Naive thymus-derived CD8-positive, alpha-beta T cell (primary cell): ENCODE measurements around the gene SPATA6. TPM values are rescaled to one million over a fixed set of nuclear protein-coding genes. Genes with fewer than 3 reads are reported as not detected.
A peak's percentile ranks its signal among the peaks of the same experiment; 100 is the strongest.
"Not testable (repeated sequence)": the region's sequence is repeated elsewhere in the genome, so short reads cannot be mapped to it uniquely, and the experiment has no call there.

Source experiments
- ATAC-seq, 2 donors: fragments of 150-1000 bp; cut with Tn5 transposase in 1 of 2; sonication (Bioruptor Pico), chemical (Tn5 transposase) in 1 of 2; 1 replicate in 1 of 2; 2 replicates in 1 of 2; pipeline ENCODE4 v1.10.0; 2021; ENCODE audit warnings: mild to moderate bottlenecking in 2 of 2, moderate library complexity in 2 of 2
- POLR2A ChIA-PET: fragments of 350-600 bp; sonication (Branson Sonifier 250); formaldehyde crosslinking; loops from one replicate; lab custom pipeline; 2021; ENCODE audit warnings: antibody characterized with exemption; lab: Charles Lee
- DNase-seq, 10 donors: peaks; one replicate each; pipeline versions ENCODE4 v3.0.0 to v3.0.0-alpha.2; 2020 to 2022
- H3K27ac Mint-ChIP-seq, 10 donors: one replicate each; pipeline ENCODE4 v1.8.0; 2020 to 2022; ENCODE audit warnings: mild to moderate bottlenecking in 10 of 10, mixed read lengths in 10 of 10, moderate library complexity in 4 of 10, inconsistent platforms in 1 of 10
- H3K27me3 Mint-ChIP-seq, 5 donors: one replicate each; pipeline ENCODE4 v1.8.0; 2021 to 2022; ENCODE audit warnings: mixed read lengths in 5 of 5
- H3K36me3 Mint-ChIP-seq, 3 donors: one replicate each; pipeline ENCODE4 v1.8.0; 2020 to 2022; ENCODE audit warnings: mixed read lengths in 3 of 3, mild to moderate bottlenecking in 2 of 3, inconsistent platforms in 1 of 3
- H3K4me1 Mint-ChIP-seq, 4 donors: one replicate each; pipeline ENCODE4 v1.8.0; 2021 to 2022; ENCODE audit warnings: mixed read lengths in 4 of 4
- H3K4me3 Mint-ChIP-seq, 10 donors: one replicate each; pipeline ENCODE4 v1.8.0; 2020 to 2022; ENCODE audit warnings: mild to moderate bottlenecking in 10 of 10, mixed read lengths in 10 of 10, moderate library complexity in 6 of 10, inconsistent platforms in 1 of 10
- H3K9me3 Mint-ChIP-seq, 9 donors: one replicate each; pipeline ENCODE4 v1.8.0; 2020 to 2022; ENCODE audit warnings: mixed read lengths in 9 of 9, mild to moderate bottlenecking in 3 of 9, inconsistent platforms in 1 of 9, moderate library complexity in 1 of 9
- polyA plus RNA-seq, 3 donors: library from polyadenylated mRNA; unstranded; fragments of 300-500 nt; fragmentation: Illumina TruSeq; gene quantifications; one replicate each; pipeline ENCODE4 v1.2.3, GENCODE V29; 2021
- total RNA-seq, 8 experiments: library from RNA in 2 of 8; stranded (reverse) in 2 of 8; gene quantifications; one replicate each; pipeline ENCODE4 v1.2.3 and lab custom pipeline; 2021 to 2026

SPATA6 gene
- total and polyA plus RNA-seq, 5 experiments from 2014 or later: 0.95 to 8.3 (median 3.0) TPM

GRCh38 chr1:48311829-48312228 is 160.2 kb downstream of the SPATA6 start:
- DNase-seq, H3K4me3 Mint-ChIP-seq, ATAC-seq, POLR2A ChIA-PET, H3K4me1 Mint-ChIP-seq, H3K27me3 Mint-ChIP-seq, H3K27ac Mint-ChIP-seq: not testable (repeated sequence)
- Mint-ChIP-seq H3K9me3 (peaks cover 3 to 53% (median 24%) of the 10 kb centered on the region in 9 donors), H3K36me3 (peaks cover 18 to 35% (median 23%) of the 10 kb centered on the region in 3 donors)

DNA sequence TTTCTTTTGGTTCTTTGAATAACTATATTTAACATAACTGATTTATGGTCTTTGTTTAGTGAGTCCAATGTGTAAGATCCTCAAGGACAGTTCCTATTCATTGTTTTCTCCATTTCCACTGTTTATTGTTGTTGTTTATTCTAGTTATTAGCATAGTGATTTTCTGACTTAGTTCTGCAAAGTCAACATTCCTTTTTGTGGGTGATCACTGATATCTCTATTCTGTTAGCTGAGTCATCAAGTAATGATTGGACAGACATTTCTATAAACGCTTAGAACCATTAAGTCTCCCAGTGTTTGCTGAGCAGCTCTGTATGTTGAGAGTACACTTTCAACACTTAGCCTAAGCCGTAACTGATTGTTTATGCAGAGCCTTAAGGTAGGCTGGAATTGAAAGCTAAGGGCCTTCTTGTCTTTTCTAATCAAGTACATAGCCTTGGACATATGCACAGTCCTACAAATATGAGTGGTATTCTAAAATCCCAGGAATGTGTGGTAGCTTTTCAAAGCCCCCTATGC is 162.4 kb downstream of the SPATA6 start:
- ATAC-seq (no peak), DNase-seq (no peak)
- Mint-ChIP-seq H3K27me3 (peaks cover 0 to 4% (median 0%) of the 10 kb centered on the region in 5 donors), H3K36me3 (peaks cover 13 to 28% (median 20%) of the 10 kb centered on the region in 3 donors), H3K27ac (no peak overlapping the region), H3K4me3 (no peak overlapping the region), H3K9me3 (peaks cover 3 to 41% (median 19%) of the 10 kb centered on the region in 9 donors), H3K4me1 (no peaks in the 10 kb centered on the region)
- POLR2A ChIA-PET: no interaction called here

- DNase-seq: no peak
- H3K4me3 Mint-ChIP-seq: no peak overlapping the region
- peaks cover 0 to 12% (median 3%) of the 10 kb centered on the region in 9 donors for H3K9me3 Mint-ChIP-seq
- no peaks in the 10 kb centered on the region for H3K4me1 Mint-ChIP-seq
- ATAC-seq: no peak
- peaks cover 4 to 24% (median 8%) of the 10 kb centered on the region in 3 donors for H3K36me3 Mint-ChIP-seq
- H3K27ac Mint-ChIP-seq: no peak overlapping the region
- POLR2A ChIA-PET: no interaction called here
- no peaks in the 10 kb centered on the region for H3K27me3 Mint-ChIP-seq
These were observed 169.4 kb downstream of the SPATA6 start for GRCh38 chr1:48302652-48303051.

DNA sequence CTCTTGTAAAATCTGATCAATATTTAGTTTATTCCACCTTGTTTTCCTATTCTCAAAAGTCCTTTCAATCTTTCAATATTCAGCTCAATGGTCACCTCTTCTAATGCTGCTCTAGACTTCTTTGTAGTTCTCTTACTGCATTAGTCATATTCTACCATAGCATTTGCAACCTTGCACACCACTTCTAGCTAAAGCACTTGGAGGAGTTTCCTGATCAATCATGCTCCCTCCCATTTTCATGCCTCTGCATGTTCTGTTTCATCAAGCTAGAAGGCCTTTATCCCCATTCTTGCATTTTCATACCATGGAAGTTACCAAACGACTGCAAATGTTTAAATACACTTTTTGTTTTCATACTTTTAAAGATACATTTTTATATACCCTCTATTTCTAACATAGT is 177.3 kb downstream of the SPATA6 start:
- Mint-ChIP-seq H3K9me3 (peaks cover 0 to 2% (median 0%) of the 10 kb centered on the region in 9 donors), H3K27ac (no peak overlapping the region), H3K4me3 (no peak overlapping the region), H3K36me3 (peaks cover 0 to 5% (median 0%) of the 10 kb centered on the region in 3 donors), H3K4me1 (no peaks in the 10 kb centered on the region), H3K27me3 (peaks cover 0 to 2% (median 0%) of the 10 kb centered on the region in 5 donors)
- DNase-seq (no peak), ATAC-seq (no peak)
- POLR2A ChIA-PET: no interaction called here

GRCh38 chr1:48294094-48294493 is 177.9 kb downstream of the SPATA6 start:
- H3K27ac Mint-ChIP-seq, H3K9me3 Mint-ChIP-seq, ATAC-seq, DNase-seq, H3K4me3 Mint-ChIP-seq, H3K27me3 Mint-ChIP-seq, POLR2A ChIA-PET, H3K36me3 Mint-ChIP-seq, H3K4me1 Mint-ChIP-seq: not testable (repeated sequence)

DNA sequence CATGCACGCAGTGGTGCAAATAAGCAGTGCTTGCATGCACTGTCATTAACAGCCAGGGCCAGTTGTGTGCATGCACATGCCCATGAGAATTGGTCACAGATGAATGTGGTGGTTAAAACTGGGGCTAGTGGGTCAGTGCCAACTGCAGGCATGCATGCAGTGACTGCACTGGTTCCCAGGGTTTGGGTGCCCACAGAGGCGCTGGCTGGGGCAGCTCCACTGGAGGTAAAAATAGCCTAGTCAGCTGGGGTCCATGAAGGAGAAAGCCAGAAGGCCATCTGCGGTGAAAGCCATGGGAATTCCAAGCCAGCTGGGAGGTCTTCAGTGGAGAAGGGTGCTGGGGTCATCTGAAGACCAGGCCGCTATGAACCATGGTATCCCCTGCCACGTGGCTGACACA is 179.3 kb downstream of the SPATA6 start:
- ATAC-seq (no peak), DNase-seq (peak in 1 of 10 donors; percentile 52)
- Mint-ChIP-seq H3K4me1 (no peaks in the 10 kb centered on the region), H3K27me3 (peaks cover 0 to 5% (median 0%) of the 10 kb centered on the region in 5 donors), H3K36me3 (no peaks in the 10 kb centered on the region), H3K27ac (no peak overlapping the region), H3K4me3 (no peak overlapping the region), H3K9me3 (peaks cover 0 to 3% (median 0%) of the 10 kb centered on the region in 9 donors)
- POLR2A ChIA-PET: no interaction called here

GRCh38 chr1:48291421-48291820 is 180.6 kb downstream of the SPATA6 start:
- Mint-ChIP-seq H3K27ac (no peak overlapping the region), H3K9me3 (peaks cover 0 to 10% (median 0%) of the 10 kb centered on the region in 9 donors), H3K4me3 (no peak overlapping the region), H3K4me1 (no peaks in the 10 kb centered on the region), H3K27me3 (peaks cover 0 to 5% (median 0%) of the 10 kb centered on the region in 5 donors), H3K36me3 (no peaks in the 10 kb centered on the region)
- DNase-seq: peak in 1 of 10 donors; percentile 41
- POLR2A ChIA-PET: no interaction called here
- ATAC-seq: no peak

DNA sequence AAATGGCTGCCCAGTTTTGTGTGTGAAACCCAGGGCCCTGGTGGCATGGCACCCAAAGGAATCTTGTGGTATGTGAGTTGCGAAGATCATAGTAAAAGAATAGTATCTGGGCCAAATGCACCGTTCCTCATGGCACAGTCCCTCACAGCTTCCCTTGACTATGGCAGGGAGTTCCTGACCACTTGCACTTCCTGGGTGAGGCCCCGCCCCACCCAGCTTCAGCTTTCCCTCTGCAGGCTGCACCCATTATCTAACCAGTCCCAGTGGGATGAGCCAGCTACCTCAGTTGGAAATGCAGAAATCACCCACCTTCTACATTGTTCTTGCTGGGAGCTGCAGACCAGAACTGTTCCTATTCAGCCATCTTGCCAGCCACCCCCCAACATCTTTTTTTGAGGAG is 186.5 kb downstream of the SPATA6 start:
- no peak for ATAC-seq
- POLR2A ChIA-PET: no interaction called here

DNA sequence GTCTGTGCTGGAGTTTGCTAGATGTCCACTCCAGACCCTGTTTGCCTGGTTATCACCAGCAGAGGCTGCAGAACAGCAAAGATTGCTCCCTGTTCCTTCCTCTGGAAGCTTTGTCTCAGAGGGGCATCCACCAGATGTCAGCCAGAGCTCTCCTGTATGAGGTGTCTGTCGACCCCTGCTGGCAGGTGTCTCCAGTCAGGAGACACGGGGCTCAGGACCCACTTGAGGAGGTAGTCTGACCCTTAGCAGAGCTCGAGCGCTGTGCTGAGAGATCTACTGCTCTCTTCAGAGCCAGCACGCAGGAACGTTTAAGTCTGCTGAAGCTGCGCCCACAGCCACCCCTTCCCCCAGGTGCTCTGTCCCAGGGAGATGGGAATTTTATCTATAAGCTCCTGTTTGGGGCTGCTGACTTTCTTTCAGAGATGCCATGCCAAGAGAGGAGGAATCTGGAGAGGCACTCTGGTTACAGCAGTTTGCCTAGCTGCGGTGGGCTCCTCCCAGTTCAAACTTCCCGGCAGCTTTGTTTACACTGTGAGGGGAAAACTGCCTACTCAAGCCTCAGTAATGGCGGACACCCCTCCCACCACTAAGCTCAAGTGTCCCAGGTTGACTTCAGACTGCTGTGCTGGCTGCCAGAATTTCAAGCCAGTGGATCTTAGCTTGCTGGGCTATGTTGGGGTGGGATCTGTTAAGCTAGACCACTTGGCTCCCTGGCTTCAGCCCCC is 187.1 kb downstream of the SPATA6 start:
- ATAC-seq, H3K36me3 Mint-ChIP-seq, H3K4me1 Mint-ChIP-seq, POLR2A ChIA-PET, H3K27me3 Mint-ChIP-seq, H3K4me3 Mint-ChIP-seq, DNase-seq, H3K27ac Mint-ChIP-seq: not testable (repeated sequence)
- peaks cover 0 to 24% (median 10%) of the 10 kb centered on the region in 9 donors for H3K9me3 Mint-ChIP-seq

More for the DNA sequence above, 186.5 kb downstream of the SPATA6 start:
- Mint-ChIP-seq H3K4me3 (no peak overlapping the region), H3K4me1 (peaks cover 0 to 4% (median 0%) of the 10 kb centered on the region in 4 donors), H3K9me3 (peaks cover 0 to 19% (median 10%) of the 10 kb centered on the region in 9 donors), H3K27me3 (peaks cover under 1 to 9% (median 4%) of the 10 kb centered on the region in 5 donors), H3K36me3 (peaks cover 0 to 5% (median 0%) of the 10 kb centered on the region in 3 donors), H3K27ac (no peak overlapping the region)
- no peak for DNase-seq

GRCh38 chr1:48282329-48282728 is 189.7 kb downstream of the SPATA6 start:
- H3K4me1 Mint-ChIP-seq, DNase-seq, H3K36me3 Mint-ChIP-seq, ATAC-seq, H3K27ac Mint-ChIP-seq, POLR2A ChIA-PET, H3K4me3 Mint-ChIP-seq: not testable (repeated sequence)
- Mint-ChIP-seq H3K9me3 (peaks cover 0 to 38% (median 17%) of the 10 kb centered on the region in 9 donors), H3K27me3 (peaks cover 4 to 21% (median 8%) of the 10 kb centered on the region in 5 donors)

- DNase-seq, POLR2A ChIA-PET, H3K36me3 Mint-ChIP-seq, H3K4me1 Mint-ChIP-seq, H3K27ac Mint-ChIP-seq, H3K4me3 Mint-ChIP-seq, ATAC-seq: not testable (repeated sequence)
- H3K27me3 Mint-ChIP-seq: peaks cover 9 to 33% (median 10%) of the 10 kb centered on the region in 5 donors
- peaks cover 7 to 48% (median 22%) of the 10 kb centered on the region in 9 donors for H3K9me3 Mint-ChIP-seq
These were observed 194.6 kb downstream of the SPATA6 start for GRCh38 chr1:48277437-48277836.

- POLR2A ChIA-PET: no interaction called here
- no peaks in the 10 kb centered on the region for H3K4me1 Mint-ChIP-seq
- peaks cover 0 to 8% (median 3%) of the 10 kb centered on the region in 5 donors for H3K27me3 Mint-ChIP-seq
- no peaks in the 10 kb centered on the region for H3K36me3 Mint-ChIP-seq
- ATAC-seq (no peak), DNase-seq (no peak)
- peaks cover 0 to 8% (median 0%) of the 10 kb centered on the region in 9 donors for H3K9me3 Mint-ChIP-seq
- H3K4me3 Mint-ChIP-seq: no peak overlapping the region
- no peak overlapping the region for H3K27ac Mint-ChIP-seq
These were observed 205.4 kb downstream of the SPATA6 start for GRCh38 chr1:48266576-48266975.

GRCh38 chr1:48263041-48263440 is 209.0 kb downstream of the SPATA6 start:
- H3K4me1 Mint-ChIP-seq: no peaks in the 10 kb centered on the region
- H3K27ac Mint-ChIP-seq: no peak overlapping the region
- POLR2A ChIA-PET: no interaction called here
- H3K36me3 Mint-ChIP-seq: no peaks in the 10 kb centered on the region
- DNase-seq (no peak), ATAC-seq (no peak)
- peaks cover 0 to 8% (median 0%) of the 10 kb centered on the region in 9 donors for H3K9me3 Mint-ChIP-seq
- H3K27me3 Mint-ChIP-seq: peaks cover 0 to 6% (median 3%) of the 10 kb centered on the region in 5 donors
- no peak overlapping the region for H3K4me3 Mint-ChIP-seq
